Lower leg skin (tissue), 4 donors: ENCODE measurements around the gene C1QTNF5. TPM values are rescaled to one million over a fixed set of nuclear protein-coding genes. Genes with fewer than 3 reads are reported as not detected.

Source experiments
- DNase-seq, 2 donors: peaks; one replicate each; pipeline ENCODE4 v3.0.0-alpha.2; 2019; ENCODE audit warnings: low spot score in 2 of 2
- H3K4me3 ChIP-seq: fragments of 200-600 bp; sonication (generic); 2 replicates; pipeline ENCODE4 v1.5.1; 2017; ENCODE audit warnings: mild to moderate bottlenecking, low read depth; ENCODE audit not compliant: poor library complexity, severe bottlenecking
- POLR2A ChIP-seq, 2 donors: fragments of 450-650 bp; IDR thresholded peaks; one replicate each; pipeline ENCODE4 v1.6.1; 2016 to 2017; ENCODE audit warnings: antibody characterized with exemption in 2 of 2, mild to moderate bottlenecking in 1 of 2, moderate library complexity in 1 of 2
- WGBS, 2 donors: methylation state at CpG; one replicate each; pipeline ENCODE4 v1.1.5; 2018; 5-methylcytosine and 5-hydroxymethylcytosine counted together
- intact Hi-C: fragments of 100-400 bp; cut with DNase I; formaldehyde crosslinking; loops from one replicate; pipeline ENCODE4 v1.15.0; 2023; ENCODE audit warnings: low total_unique reads
- total RNA-seq, 4 donors: library from RNA; depleted of rRNA; stranded (reverse); fragments of >200 nt; gene quantifications; one replicate each; pipeline ENCODE4 v1.1.0, GENCODE V29; 2016
- TF ChIP-seq, protein P1 (sequence below), 3 donors: fragments of 450-650 bp; IDR thresholded peaks; one replicate each; pipeline ENCODE4 v1.5.1; 2016; ENCODE audit warnings: antibody characterized with exemption in 3 of 3, mild to moderate bottlenecking in 3 of 3, moderate library complexity in 2 of 3

The C1QTNF5 gene
- total RNA-seq, 4 donors from 2014 or later: 4.2 to 14.3 (median 8.6) TPM

DNA sequence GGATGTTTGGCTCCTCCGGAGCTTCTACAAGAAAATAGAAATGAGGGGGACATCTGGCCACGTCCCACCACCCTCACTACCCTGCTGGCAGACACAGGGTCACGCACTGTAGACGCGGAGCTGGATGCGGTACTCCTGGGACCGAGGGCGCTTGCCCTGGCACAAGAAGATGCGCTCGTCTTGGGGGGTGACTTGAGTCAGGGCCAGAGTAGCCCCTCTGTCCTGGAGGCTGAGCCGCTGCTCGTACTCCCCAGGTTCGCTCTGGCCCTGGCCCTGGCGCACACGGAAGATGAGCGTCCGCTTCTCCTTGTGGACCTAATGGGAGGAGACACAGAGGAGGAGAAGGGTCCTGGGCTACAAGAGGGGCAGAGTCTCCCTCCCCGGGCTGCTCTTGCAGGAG, 26.0 kb downstream of the C1QTNF5 start:
- no peak overlapping the region for H3K4me3 ChIP-seq
- no peak for DNase-seq
- TF ChIP-seq, protein P1, sequence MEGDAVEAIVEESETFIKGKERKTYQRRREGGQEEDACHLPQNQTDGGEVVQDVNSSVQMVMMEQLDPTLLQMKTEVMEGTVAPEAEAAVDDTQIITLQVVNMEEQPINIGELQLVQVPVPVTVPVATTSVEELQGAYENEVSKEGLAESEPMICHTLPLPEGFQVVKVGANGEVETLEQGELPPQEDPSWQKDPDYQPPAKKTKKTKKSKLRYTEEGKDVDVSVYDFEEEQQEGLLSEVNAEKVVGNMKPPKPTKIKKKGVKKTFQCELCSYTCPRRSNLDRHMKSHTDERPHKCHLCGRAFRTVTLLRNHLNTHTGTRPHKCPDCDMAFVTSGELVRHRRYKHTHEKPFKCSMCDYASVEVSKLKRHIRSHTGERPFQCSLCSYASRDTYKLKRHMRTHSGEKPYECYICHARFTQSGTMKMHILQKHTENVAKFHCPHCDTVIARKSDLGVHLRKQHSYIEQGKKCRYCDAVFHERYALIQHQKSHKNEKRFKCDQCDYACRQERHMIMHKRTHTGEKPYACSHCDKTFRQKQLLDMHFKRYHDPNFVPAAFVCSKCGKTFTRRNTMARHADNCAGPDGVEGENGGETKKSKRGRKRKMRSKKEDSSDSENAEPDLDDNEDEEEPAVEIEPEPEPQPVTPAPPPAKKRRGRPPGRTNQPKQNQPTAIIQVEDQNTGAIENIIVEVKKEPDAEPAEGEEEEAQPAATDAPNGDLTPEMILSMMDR (IDR thresholded peaks at IDR 0.05): no peak
- TF ChIP-seq POLR2A (IDR thresholded peaks at IDR 0.05): no peak
- 66 to 79% methylated on average over 9 to 18 of the region's 18 CpGs for WGBS, 2 donors
- intact Hi-C loops: no loop called here

DNA sequence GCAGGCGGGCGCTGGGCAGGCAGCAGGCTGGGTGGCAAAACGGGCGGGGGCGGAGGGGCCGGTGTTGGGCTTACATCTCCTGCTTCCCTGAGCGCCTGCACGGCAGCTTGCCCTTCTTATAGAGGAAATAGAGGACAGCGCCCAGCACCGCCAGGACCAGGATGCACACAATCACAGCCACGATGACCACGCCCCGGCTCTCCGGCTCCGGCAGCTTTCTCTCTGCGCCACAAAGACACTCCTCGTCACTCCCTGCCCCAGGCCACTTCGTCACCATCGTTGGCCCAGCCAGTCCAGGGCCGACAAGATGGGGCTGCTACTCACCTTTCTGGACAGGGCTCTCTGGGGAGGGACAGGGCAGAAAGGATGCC, 30.0 kb downstream of the C1QTNF5 start:
- TF ChIP-seq, protein P1 (IDR thresholded peaks at IDR 0.05): no peak
- TF ChIP-seq POLR2A (IDR thresholded peaks at IDR 0.05): no peak
- intact Hi-C loops: no loop called here
- no peak for DNase-seq
- H3K4me3 ChIP-seq: no peak overlapping the region
- 66 to 69% methylated on average over 19 to 20 of the region's 20 CpGs for WGBS, 2 donors

DNA sequence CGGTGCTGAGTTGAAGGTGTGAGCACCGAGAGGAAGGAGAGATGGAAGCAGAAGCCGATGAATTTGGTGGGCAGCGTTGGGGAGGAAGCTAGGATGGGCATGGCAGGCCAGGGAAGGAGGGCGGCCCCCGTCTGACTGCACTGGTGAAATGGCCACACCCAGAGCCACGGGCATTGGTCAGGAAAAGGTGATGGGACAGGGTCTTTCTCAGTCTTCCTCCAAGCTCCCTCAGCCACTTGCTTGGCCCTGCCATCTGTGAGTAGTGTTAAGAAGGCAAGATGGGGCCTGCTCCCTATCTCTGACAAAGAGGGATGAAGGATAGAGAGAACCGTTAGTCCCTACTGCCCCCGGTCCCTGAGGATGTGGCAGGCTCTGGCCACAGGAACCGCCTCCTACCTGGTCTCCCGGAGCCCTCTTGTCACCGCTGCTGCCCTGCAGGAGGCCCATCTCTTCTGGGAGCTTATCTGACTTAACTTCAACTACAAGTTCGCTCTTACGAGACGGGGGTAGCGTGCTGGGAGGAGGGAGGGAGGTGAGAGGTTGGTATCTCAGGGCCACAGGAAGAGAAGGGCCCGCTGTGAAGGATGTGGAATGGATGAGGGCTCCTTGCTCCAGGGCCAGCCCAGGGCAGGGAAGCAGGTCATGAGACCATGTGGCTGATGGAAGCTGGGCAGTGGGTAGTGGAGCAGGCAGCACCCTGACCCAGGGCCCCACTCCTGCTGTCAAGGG, 30.6 kb downstream of the C1QTNF5 start:
- no peak for TF ChIP-seq POLR2A (IDR thresholded peaks at IDR 0.05)
- TF ChIP-seq, protein P1 (IDR thresholded peaks at IDR 0.05): no peak
- no peak overlapping the region for H3K4me3 ChIP-seq
- WGBS, 2 donors: 89 to 90% methylated on average over 17 of the region's 17 CpGs
- no peak for DNase-seq
- intact Hi-C loops: no loop called here

DNA sequence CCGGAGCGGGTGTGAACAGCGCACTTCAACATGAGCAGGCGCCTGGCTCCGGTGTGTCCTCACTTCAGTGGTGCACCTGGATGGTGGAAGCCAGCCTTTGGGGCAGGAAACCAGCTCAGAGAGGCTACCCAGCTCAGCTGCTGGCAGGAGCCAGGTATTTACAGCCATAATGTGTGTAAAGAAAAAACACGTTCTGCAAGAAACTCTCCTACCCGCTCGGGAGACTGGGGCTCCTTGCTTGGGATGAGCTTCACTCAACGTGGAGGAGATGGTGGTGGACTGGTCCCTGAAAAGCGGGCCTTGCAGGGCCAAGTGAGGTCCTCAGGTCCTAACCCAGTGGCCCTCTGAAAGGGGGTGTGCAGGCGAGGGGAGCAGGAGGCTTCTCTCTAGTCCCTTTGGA, 31.3 kb downstream of the C1QTNF5 start:
- TF ChIP-seq POLR2A (IDR thresholded peaks at IDR 0.05): no peak
- TF ChIP-seq, protein P1 (IDR thresholded peaks at IDR 0.05): no peak
- intact Hi-C loops: no loop called here
- no peak overlapping the region for H3K4me3 ChIP-seq
- WGBS, 2 donors: 77 to 78% methylated on average over 11 of the region's 11 CpGs
- no peak for DNase-seq

DNA sequence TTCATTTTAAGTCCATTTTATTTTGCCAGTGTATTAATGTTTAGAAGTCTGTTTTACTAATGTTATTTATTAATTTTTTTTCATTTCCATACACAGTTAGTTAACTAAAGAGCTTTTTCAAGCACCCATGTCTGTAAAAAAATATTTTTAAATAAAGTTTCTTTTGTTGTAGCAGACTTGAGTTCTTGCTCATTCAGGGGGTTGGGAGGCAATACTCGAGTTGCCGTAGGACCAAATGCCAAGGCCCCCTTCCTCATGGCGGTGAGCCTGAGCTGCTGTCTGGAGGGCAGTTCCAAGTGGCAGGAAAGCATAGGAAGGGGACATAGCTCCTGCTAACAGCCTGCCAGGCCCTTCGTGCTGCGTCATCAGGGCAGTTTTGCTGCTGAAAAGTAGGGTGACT, 32.7 kb downstream of the C1QTNF5 start:
- no peak for TF ChIP-seq POLR2A (IDR thresholded peaks at IDR 0.05)
- TF ChIP-seq, protein P1 (IDR thresholded peaks at IDR 0.05): no peak
- intact Hi-C loops: no loop called here
- no peak overlapping the region for H3K4me3 ChIP-seq
- DNase-seq: no peak
- 83 to 87% methylated on average over 5 of the region's 5 CpGs for WGBS, 2 donors

DNA sequence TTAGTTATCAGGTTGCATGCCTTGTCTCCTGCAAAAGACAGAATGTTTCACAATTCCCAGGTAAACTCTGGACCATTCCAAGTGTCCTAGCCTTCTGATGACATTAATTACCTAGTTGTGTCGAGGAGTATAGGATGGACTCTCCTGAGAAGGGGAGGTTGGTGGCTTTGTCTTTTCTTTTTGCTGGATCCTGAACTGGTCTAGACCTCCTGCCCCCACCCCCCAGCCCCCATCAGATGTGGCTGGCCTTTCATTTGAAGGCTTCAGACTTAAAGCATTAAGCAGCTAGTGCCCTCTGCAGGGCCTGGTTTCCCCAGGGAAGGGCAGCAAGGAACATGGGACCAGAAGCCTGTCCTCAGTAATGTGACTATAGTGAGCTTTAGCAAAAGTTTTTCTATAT, 33.5 kb downstream of the C1QTNF5 start:
- intact Hi-C loops: no loop called here
- no peak overlapping the region for H3K4me3 ChIP-seq
- 69 to 81% methylated on average over 1 of the region's 1 CpG for WGBS, 2 donors
- no peak for DNase-seq
- TF ChIP-seq, protein P1 (IDR thresholded peaks at IDR 0.05): no peak
- no peak for TF ChIP-seq POLR2A (IDR thresholded peaks at IDR 0.05)
